HG03354 (cell line): ENCODE results near the gene TMIGD1.

ENCODE experiments used
- ATAC-seq: cut with Tn5 transposase; IDR thresholded peaks from one replicate; pipeline ENCODE4 v1.9.1; 2021; ENCODE audit warnings: mild to moderate bottlenecking; ENCODE audit not compliant: unreplicated experiment, poor library complexity, severe bottlenecking

TMIGD1 gene

GRCh38 chr17:30336369-30337171 lies 2.7 kb upstream of the TMIGD1 start:
- ATAC-seq, result peak; percentile 44

GRCh38 chr17:30334421-30334820 lies 564 bp upstream of the TMIGD1 start:
- ATAC-seq, result no peak

- no peak for ATAC-seq
These were observed 1.8 kb downstream of the TMIGD1 start for GRCh38 chr17:30332057-30332542.

- ATAC-seq, result no peak
These were observed 7.0 kb downstream of the TMIGD1 start for GRCh38 chr17:30326809-30327208.

- no peak for ATAC-seq
These were observed 9.1 kb downstream of the TMIGD1 start for GRCh38 chr17:30324723-30325122.

GRCh38 chr17:30323895-30324319 lies 9.9 kb downstream of the TMIGD1 start:
- ATAC-seq, result no peak

- ATAC-seq, result no peak
These were observed 10.5 kb downstream of the TMIGD1 start for GRCh38 chr17:30323262-30323894.

- ATAC-seq, result no peak
These were observed 12.5 kb downstream of the TMIGD1 start for GRCh38 chr17:30321314-30321713.

- ATAC-seq, result no peak
These were observed 15.7 kb downstream of the TMIGD1 start for GRCh38 chr17:30318155-30318554.

- no peak for ATAC-seq
These were observed 17.1 kb downstream of the TMIGD1 start for GRCh38 chr17:30316736-30317135.

- ATAC-seq, result no peak
These were observed 18.8 kb downstream of the TMIGD1 start for GRCh38 chr17:30315106-30315505.

GRCh38 chr17:30314474-30314873 lies 19.4 kb downstream of the TMIGD1 start:
- ATAC-seq, result no peak

- no peak for ATAC-seq
These were observed 21.6 kb downstream of the TMIGD1 start for GRCh38 chr17:30312226-30312625.

- no peak for ATAC-seq
These were observed 23.3 kb downstream of the TMIGD1 start for GRCh38 chr17:30310562-30310961.

- ATAC-seq, result no peak
These were observed 24.3 kb downstream of the TMIGD1 start for GRCh38 chr17:30309591-30309990.

- ATAC-seq, result no peak
These were observed 25.5 kb downstream of the TMIGD1 start for GRCh38 chr17:30308406-30308805.

GRCh38 chr17:30304778-30305177 lies 29.1 kb downstream of the TMIGD1 start:
- no peak for ATAC-seq

GRCh38 chr17:30302241-30302640 lies 31.6 kb downstream of the TMIGD1 start:
- no peak for ATAC-seq

- ATAC-seq, result no peak
These were observed 33.0 kb downstream of the TMIGD1 start for GRCh38 chr17:30300818-30301217.

- no peak for ATAC-seq
These were observed 34.9 kb downstream of the TMIGD1 start for GRCh38 chr17:30299000-30299399.

- ATAC-seq, result no peak
These were observed 36.1 kb downstream of the TMIGD1 start for GRCh38 chr17:30297715-30298114.
